Ovary (tissue), 3 donors: ENCODE results near the gene TMEM164.

Experiments used
- POLR2A ChIP-seq: fragments of 450-650 bp; IDR thresholded peaks from one replicate; pipeline ENCODE4 v1.6.1; 2017; ENCODE audit warnings: antibody characterized with exemption, mild to moderate bottlenecking, moderate library complexity
- TF ChIP-seq, protein P1 (sequence below), 3 donors: fragments of 450-650 bp in 2 of 3; fragments of 200-600 bp in 1 of 3; IDR thresholded peaks; one replicate each; pipeline versions ENCODE4 v1.5.1 to v1.8.0; 2016 to 2022; ENCODE audit warnings: antibody characterized with exemption in 3 of 3, mild to moderate bottlenecking in 1 of 3
- donor health status: DM: no; HTN: no; CAD: no.

DNA sequence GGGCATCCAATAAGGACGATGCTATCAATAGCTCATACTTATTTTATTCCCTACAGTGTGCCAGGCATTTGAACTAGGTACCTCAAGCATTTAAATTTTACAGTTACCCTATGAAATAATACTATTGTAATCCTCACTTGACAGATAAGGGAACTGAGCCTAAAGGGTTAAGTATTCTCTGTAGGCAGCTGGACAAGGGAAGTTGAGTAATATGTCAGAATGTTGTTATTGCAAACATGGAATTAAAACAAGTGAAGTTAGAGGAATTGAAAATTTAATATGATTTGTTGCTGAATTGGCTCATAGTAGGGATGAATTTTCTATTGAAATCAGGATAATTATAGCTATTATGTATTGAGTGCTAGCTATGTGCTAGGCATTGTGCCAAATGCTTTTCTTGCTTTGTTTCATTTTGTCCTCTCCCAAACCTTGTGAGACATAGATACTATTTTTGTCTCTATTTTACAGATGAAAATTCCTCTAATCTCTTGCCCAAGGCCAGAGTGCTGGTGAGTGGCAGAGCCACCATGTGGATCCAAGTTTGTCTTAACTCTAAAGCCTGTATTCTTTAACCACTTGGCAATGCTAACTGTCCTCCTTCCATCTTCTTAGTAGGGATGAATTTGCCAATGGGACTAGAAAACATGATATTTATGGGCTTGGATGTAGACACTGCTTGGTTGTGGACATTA is 58.1 kb downstream of the TMEM164 start:
- TF ChIP-seq, protein P1, sequence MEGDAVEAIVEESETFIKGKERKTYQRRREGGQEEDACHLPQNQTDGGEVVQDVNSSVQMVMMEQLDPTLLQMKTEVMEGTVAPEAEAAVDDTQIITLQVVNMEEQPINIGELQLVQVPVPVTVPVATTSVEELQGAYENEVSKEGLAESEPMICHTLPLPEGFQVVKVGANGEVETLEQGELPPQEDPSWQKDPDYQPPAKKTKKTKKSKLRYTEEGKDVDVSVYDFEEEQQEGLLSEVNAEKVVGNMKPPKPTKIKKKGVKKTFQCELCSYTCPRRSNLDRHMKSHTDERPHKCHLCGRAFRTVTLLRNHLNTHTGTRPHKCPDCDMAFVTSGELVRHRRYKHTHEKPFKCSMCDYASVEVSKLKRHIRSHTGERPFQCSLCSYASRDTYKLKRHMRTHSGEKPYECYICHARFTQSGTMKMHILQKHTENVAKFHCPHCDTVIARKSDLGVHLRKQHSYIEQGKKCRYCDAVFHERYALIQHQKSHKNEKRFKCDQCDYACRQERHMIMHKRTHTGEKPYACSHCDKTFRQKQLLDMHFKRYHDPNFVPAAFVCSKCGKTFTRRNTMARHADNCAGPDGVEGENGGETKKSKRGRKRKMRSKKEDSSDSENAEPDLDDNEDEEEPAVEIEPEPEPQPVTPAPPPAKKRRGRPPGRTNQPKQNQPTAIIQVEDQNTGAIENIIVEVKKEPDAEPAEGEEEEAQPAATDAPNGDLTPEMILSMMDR (IDR thresholded peaks at IDR 0.05): no peak
- no peak for TF ChIP-seq POLR2A
